Urothelium cell line (cell line): ENCODE measurements around the gene WNT2.
A peak's percentile ranks its signal among the peaks of the same experiment; 100 is the strongest.
"Not testable (repeated sequence)": the region's sequence is repeated elsewhere in the genome, so short reads cannot be mapped to it uniquely, and the experiment has no call there.

Experiments used
- DNase-seq: peaks from one replicate; pipeline ENCODE4 v3.0.0; 2011; ENCODE audit warnings: low spot score, mixed read lengths
- FAIRE-seq: peaks from 2 replicates; lab custom pipeline; 2011; peaks lifted over from hg19 to GRCh38; lab: Jason Lieb, UNC

The WNT2 gene

GRCh38 chr7:117312593-117313580, 10.0 kb downstream of the WNT2 start:
- FAIRE-seq (no peak), DNase-seq (no peak)

GRCh38 chr7:117308891-117309290, 14.0 kb downstream of the WNT2 start:
- FAIRE-seq, result no peak

GRCh38 chr7:117302396-117302795, 20.5 kb downstream of the WNT2 start:
- DNase-seq (no peak), FAIRE-seq (no peak)

More at GRCh38 chr7:117308891-117309290, 14.0 kb downstream of the WNT2 start:
- DNase-seq, result no peak

GRCh38 chr7:117300506-117300905, 22.4 kb downstream of the WNT2 start:
- DNase-seq, FAIRE-seq: not testable (repeated sequence)

GRCh38 chr7:117297606-117298005, 25.3 kb downstream of the WNT2 start:
- DNase-seq, result no peak
- FAIRE-seq, result no peak

GRCh38 chr7:117296066-117296465, 26.8 kb downstream of the WNT2 start:
- FAIRE-seq (no peak), DNase-seq (no peak)

GRCh38 chr7:117285826-117286225, 37.0 kb downstream of the WNT2 start:
- DNase-seq (no peak), FAIRE-seq (no peak)

GRCh38 chr7:117284692-117285091, 38.2 kb downstream of the WNT2 start:
- FAIRE-seq (no peak), DNase-seq (no peak)

- DNase-seq (no peak), FAIRE-seq (no peak)
Observed at GRCh38 chr7:117283779-117284178, 39.1 kb downstream of the WNT2 start.

GRCh38 chr7:117283371-117283770, 39.5 kb downstream of the WNT2 start:
- FAIRE-seq, result no peak
- DNase-seq, result no peak

- FAIRE-seq, result no peak
- DNase-seq, result no peak
Observed at GRCh38 chr7:117282239-117282812, 40.5 kb downstream of the WNT2 start.

- FAIRE-seq, result no peak
- peak; percentile 10 for DNase-seq
Observed at GRCh38 chr7:117281562-117281961, 41.3 kb downstream of the WNT2 start.

- DNase-seq (no peak), FAIRE-seq (no peak)
Observed at GRCh38 chr7:117279931-117280557, 42.8 kb downstream of the WNT2 start.

- DNase-seq, result no peak
- no peak for FAIRE-seq
Observed at GRCh38 chr7:117279203-117279602, 43.7 kb downstream of the WNT2 start.

- DNase-seq (no peak), FAIRE-seq (no peak)
Observed at GRCh38 chr7:117278040-117278439, 44.8 kb downstream of the WNT2 start.

- no peak for FAIRE-seq
Observed at GRCh38 chr7:117277576-117277975, 45.3 kb downstream of the WNT2 start.

GRCh38 chr7:117274951-117275350, 47.9 kb downstream of the WNT2 start:
- no peak for DNase-seq
- FAIRE-seq, result no peak

More at GRCh38 chr7:117277576-117277975, 45.3 kb downstream of the WNT2 start:
- DNase-seq, result no peak

GRCh38 chr7:117273814-117274225, 49.0 kb downstream of the WNT2 start:
- FAIRE-seq (no peak), DNase-seq (no peak)

- DNase-seq (no peak), FAIRE-seq (no peak)
Observed at GRCh38 chr7:117273325-117273724, 49.5 kb downstream of the WNT2 start.

- FAIRE-seq (no peak), DNase-seq (no peak)
Observed at GRCh38 chr7:117272017-117272759, 50.7 kb downstream of the WNT2 start.

GRCh38 chr7:117271566-117271965, 51.3 kb downstream of the WNT2 start:
- DNase-seq (no peak), FAIRE-seq (no peak)
